GM18873 (cell line): ENCODE data around the gene DUS1L.

Experiments used
- ATAC-seq: cut with Tn5 transposase; IDR thresholded peaks from one replicate; pipeline ENCODE4 v1.9.1; 2021; ENCODE audit warnings: mild to moderate bottlenecking, moderate library complexity, moderate number of reproducible peaks; ENCODE audit not compliant: unreplicated experiment, low FRiP score

The DUS1L gene

DNA sequence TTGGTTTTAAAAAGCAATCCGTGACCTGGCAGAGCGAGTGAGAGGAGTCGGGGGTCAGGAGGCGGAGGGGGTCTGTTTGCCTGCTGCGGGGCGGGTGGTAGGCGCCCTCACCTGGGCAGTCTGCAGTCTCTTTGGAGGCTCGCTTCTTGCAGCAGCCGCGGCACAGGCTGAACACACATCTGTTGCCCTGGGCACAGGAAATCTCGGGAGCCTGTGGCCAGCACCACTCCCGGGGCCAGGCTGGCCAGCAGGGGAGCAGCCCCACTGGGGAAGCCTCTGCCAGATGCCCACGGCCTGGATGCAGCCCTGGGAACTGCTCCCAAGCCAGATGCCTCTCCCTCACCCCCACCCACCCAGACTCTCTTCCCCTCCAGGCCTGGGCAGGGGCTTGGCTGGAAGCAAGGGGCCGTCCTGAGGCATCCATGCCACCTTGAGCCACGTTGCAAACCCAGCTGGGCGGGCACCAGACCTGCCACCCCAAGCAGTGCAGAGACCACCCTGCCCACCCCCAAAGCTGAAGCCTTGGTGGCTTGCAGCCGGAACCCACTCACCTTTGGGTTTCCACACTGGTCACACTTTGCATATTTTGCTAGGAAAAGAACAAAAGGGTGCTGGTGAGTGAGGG is 7.3 kb downstream of the DUS1L start:
- no peak for ATAC-seq

DNA sequence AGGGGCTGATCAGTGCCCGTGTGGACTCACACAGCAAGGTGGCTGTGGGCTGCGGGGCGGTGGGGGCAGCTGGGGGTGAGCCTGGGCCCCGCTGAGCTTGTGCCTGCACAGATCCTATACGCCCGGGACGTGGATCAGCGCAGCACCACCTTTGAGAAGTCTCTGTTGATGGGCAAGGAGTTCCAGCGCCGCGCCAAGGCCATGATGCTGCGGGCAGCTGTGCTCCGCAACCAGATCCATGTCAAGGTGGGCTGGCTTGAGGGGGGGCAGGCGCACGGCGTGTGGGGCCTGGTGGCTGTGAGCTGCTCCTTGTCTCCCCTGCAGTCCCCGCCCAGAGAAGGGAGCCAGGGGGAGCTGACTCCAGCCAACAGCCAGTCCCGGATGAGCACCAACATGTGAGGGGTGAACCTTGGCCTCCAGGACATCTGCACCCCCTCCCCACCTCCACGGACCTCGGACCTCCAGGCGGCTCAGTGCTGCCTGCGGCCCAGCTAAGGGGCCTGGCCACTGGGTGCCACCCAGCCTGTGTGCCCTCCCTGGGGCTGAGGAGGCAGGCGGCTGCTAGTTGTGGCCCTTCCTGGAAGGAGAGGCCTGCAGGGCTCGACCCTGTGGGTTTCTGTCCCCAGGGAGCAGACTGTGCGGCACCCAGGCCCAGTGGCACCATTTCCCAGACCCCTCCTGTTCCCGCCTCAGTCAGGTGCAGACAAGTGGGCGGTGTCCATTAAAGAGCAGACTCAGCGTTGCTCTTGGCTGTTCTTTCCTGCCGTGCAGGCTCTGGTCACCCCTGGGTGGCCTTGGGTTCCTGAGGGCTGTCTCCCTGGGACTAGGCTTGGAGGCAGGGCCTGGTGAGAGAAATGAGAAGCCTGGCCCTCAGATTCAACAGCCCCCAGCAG is 8.6 kb downstream of the DUS1L start:
- ATAC-seq: no peak

DNA sequence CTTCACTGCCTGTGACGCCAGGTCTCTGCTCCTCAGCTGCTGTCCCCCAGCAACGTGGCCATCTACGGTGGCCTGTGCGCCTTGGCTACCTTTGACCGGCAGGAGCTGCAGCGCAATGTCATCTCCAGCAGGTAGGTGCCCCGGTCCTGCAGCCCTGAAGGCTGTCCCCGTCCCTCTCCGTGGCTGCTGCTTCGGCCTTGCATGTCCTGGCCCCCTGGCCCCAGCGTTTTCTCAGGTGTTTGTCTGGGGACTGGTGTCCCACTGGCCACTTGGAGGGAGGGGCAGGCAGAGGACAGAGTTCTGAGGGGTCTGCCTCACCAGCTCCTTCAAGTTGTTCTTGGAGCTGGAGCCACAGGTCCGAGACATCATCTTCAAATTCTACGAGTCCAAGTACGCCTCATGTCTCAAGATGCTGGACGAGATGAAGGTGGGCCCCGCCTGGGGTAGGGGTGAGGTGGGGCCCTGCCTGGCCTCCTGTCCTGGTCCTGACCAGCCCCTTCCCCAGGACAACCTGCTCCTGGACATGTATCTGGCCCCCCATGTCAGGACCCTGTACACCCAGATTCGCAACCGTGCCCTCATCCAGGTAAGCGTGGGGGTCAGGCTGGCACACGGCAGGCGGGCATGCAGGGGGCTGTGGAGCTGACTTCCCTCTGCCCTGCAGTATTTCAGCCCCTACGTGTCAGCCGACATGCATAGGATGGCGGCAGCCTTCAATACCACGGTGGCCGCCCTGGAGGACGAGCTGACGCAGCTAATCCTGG is 9.5 kb downstream of the DUS1L start:
- no peak for ATAC-seq

DNA sequence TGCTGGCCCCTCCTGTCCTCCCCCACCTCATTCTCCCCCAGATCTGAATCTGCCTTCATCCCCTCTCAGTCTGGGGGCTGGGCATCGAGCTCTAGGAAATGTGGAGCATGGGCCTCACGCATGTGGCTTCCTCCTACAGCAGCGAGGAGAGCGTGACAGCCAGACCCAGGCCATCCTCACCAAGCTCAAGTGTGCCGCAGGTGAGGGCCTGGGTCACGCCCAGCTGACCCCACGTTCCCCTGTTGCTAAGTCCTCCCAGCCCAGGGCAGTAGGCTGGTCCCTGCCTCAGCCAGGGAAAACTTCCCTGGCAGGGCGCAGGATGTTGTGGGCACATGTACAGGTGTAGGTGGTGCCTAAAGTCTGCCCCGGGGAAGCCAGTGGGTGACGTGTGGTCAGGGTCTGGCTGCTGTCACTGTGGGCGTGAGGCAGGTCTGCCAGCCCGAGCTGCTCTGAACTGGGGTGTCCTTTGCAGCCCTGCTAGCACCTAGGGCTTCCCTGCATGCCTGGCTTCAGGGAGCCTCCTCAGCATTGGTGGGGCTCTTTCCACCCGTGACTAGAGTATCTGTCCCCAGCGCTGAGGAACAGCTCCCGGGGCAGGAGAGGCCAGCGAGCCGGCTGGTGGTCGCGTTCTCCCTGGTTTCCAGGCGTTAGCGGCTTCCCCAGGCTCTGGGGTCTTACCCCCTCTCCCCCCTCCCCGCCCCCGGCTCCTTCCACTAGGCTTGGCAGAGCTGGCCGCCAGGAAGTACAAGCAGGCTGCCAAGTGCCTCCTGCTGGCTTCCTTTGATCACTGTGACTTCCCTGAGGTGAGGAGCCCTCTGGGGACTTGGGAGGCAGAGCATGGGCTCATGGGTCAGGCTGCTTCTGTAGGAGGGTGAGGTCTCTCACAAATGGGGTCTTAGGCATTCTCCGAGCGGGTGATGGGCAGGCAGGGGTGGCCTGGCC is 10.3 kb downstream of the DUS1L start:
- no peak for ATAC-seq

DNA sequence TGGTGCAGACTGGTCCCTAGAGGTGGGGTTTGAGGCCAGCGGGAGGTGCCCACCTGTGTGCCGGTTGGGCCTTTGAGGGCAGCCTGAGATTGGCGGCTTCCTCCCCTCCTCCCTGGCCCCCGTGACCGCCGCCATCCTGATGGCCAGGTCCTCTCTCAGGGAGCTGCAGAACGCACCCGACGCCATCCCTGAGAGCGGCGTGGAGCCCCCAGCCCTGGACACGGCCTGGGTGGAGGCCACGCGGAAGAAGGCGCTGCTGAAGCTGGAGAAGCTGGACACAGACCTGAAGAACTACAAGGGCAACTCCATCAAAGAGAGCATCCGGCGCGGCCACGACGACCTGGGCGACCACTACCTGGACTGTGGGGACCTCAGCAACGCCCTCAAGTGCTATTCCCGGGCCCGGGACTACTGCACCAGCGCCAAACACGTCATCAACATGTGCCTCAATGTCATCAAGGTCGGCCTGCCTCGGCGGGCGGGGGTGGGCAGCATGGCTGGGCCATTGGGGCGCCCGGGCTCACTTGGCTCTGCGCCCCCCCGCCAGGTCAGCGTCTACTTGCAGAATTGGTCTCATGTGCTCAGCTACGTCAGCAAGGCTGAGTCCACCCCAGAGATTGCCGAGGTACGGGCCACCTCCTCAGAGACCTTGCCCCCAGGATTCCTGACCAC is 11.1 kb downstream of the DUS1L start:
- no peak for ATAC-seq

DNA sequence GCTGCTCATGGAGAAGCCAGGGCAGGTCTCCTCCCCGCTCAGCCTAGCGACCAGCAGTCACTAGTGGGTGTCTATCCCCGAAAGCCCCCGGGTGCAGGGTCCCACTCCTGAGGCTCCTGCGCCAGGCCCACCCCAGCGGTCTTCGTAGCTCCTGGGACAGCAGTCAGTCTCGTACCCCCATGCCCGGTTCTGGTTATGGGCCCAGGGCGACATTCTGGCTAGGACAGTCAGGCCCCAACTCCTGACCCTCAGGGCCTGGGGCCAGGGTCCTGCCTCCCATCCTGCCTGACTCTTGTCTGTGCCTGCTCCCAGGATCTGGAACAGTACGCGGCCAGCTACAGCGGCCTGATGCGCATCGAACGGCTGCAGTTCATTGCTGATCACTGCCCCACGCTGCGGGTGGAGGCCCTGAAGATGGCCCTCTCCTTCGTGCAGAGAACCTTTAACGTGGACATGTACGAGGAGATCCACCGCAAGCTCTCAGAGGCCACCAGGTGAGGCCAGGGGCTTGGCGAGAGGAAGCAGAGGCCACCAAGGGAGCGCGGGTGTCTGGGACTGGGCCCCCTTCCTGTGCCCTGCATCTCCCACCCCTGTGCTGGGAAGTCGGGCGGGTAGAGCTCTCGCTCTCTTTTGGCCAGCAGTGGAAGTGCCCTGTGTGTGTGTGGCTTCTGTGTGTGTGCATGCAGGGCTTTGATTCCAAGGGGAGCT is 11.9 kb downstream of the DUS1L start:
- ATAC-seq: no peak

DNA sequence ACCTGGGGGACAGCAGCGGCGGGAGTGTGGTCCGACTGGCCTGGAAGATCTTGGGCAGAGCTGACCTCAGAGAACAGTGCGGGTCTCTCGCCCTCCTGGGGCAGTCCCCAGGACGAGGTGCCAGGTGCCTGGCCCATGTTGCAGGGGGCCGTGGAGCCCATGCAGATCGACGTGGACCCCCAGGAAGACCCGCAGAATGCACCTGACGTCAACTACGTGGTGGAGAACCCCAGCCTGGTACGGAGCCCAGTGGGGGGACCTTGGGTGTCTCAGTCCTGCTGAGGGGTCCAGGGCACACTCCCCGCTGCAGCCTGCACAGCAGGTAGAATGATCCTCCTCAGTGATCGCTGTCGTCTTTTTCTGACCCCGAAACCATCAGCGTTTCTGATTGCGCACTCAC is 12.5 kb downstream of the DUS1L start:
- no peak for ATAC-seq

DNA sequence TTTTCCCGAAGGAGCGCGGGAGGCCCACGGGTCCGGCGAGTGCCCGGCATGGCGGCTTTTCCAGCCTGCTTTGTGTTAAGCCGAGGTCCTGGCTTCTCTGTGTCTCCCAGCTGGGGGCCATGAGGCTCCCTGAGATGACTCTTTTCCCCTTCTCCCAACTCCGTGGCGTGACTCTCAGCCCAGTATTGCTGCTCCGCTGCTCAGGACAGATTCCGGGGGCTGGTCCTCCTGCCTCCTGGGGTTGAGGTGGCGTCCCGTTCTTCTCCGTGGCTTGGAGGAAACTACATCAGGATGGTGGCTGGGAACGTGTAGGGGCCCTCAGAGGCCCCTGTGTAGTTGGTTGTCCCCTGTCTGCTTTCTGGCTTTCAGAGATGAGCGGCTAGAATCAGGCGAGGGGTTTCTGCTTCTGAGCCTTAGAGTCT is 13.0 kb downstream of the DUS1L start:
- ATAC-seq: no peak

DNA sequence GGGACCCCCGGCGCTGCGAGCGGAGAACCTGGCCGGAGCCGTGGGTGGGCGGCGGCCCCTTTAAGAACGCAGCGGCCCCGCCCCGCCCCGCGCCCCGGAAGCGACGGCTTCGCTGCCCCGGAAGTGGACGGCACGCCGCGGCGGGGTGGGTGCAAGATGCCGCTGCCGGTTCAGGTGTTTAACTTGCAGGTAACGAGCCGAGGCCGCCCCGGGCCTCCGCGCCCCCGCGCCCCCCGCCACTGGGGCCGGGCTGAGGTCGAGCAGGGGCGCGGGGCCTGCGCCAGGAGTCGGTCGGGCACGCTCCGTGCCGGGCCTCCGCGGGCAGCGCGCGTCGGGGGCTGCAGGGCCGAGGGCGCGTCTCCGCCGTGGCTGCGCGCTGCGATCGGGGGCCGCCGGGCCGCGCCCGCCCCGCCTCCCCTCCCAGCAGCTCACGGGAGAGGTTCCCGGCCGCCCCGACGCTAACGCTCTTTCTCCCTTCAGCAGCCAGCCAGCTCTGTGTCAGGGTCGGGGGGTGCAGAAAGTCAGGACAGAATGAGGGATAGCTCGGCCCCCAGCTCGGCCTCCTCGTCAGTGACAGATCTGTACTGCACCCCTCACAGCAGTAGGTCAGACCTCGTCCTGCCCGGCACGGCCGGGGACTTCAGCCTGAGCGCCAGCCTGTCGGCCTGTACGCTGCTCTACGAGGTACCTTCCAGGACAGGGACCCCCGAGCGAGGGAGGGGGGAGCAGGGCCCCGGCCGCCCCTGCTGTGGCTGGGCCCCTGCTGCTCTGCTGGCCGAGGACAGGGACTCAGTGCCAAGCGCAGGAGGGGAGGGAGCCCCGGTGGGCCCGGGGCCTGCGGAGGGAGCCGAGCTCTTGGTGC is 13.6 kb downstream of the DUS1L start, which contains the start of the genes GPS1 and RFNG:
TSS of gene GPS1 (plus strand) at position 123 of the 862 bp plus-strand sequence. CDS start at position 157, 34 bp downstream.
TSS of gene RFNG (minus strand) at position 36 of the 862 bp plus-strand sequence. CDS start 45 bp downstream, outside the sequence.
- ATAC-seq: no peak

DNA sequence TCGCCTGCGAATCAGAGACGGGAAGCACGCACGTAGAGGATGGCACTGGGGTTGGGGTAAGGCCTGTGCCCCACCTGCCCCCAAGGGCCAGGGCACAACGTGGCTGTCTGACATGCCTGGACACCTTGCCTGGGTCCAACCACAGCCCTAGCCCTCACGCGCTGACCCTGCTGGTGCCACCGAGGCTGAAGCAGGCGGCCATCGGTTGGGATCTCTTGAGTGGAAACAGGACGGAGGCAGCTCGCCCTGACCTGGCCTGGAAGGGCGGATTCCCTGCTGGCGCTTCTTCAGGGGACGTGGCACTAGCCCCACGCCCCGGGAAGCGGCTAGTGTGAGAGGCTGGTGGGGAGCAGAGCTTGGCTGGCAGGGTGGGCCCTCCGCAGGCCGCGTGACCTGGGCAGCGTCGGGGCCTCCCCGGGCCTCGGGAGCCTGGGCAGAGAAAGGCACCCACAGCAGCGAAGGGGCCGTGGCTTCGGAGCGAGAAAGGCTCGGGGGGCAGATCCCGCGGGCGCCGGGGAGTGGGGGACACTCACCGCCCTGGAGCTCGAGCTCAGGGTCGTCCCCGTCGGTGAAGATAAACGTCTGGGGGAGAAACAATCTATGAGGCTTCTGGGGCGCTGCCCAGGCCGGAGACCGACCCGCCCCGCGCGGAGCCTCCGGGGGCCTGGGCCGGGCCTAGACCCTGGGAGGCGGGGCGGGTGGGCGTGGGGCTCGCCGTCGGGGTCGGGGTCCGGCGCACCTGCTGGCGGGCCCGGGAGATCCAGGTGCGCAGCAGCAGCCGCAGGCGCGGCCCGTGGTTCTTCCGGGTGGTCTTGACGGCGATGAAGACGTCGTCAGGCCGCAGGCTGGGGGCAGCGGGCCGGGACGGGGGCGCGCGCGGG is 14.6 kb downstream of the DUS1L start:
- no peak for ATAC-seq

DNA sequence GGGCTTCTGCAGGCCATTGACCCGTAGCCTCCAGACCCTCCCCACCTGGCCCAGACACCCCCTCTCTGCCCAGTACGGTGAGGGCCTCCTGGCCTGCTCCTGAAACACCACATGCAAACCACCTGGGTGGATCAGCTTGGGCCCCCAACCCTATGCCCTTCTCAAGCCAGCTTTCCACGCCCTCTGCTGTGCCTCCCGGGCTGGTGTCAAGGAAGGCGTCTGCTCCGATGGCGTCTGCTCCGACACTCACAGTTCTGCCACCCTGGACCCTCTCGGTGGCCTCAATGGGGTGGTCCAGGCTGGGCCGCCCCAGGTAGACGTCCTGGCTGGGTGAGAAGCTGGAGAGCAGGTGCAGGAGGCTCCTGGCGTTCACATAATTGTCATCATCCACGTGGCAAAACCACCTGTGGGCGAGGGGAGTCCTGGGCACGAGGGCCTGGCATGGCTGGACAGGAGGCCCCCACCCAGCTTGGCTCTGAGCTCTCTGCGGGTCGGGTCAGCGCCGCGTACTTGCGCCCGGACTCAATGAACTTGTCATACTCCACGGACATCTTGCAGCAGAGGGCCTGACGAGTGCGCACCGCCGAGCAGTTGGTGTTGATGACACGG is 15.3 kb downstream of the DUS1L start:
- ATAC-seq: no peak

DNA sequence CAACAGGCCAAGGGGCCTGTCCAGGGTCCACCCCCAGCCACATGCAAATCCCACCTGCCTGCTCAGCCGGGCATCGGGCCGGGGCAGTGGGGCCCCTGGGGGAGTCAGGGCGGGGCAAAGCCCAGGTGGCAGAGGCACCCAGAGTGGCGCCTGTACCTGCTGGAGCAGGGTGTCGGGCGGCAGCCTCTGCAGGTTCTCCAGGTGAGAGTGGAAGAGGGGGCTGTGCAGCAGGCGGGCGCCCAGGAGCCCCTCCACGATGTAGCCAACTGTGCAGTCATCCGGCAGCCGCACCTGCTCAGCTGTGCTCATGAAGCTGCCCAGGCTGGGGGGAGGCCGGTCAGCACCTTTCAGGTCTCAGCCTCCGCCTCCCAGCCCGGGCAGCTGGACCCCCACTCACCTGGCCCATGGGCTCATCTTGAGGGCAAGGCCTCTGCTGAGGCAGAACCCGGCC is 16.1 kb downstream of the DUS1L start:
- ATAC-seq: no peak

DNA sequence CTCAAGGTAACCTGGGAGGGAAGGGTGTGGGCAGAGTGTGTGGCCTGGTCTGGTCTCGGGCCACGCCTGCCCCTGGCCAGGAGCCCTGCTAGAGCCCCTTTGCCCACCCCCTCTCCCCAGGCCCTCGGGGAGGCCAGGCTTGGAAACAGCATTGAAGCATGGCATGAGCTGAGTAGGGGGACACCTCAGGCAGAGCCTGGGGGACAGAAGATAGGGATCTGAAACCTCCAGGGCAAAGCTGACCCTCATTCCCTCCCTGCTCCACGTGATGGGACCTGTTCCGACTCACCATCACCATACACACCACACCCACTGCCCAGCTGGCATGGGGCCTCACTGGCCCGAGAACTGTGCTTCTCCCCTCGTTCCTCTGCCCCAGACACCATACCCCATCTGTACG is 16.5 kb downstream of the DUS1L start:
- no peak for ATAC-seq

DNA sequence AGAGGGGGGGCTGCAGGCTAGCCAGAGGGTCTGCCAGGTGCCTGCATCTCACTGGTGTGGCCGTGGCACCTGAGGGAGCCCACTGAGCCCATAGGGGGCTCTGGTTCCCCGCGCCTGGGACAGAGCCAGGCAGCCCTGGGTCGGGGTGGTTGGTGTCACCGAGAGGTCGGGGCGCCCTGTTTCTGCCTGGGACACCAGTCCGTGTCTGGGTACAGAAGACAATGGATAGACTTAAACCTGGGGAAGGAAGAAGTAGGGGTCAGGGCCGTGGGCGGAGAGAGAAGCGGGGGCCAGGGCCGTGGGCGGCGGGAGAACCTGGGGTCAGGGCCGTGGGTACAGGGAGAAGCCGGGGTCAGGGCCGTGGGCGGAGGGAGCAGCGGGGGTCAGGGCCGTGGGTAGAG is 17.0 kb downstream of the DUS1L start:
- no peak for ATAC-seq

DNA sequence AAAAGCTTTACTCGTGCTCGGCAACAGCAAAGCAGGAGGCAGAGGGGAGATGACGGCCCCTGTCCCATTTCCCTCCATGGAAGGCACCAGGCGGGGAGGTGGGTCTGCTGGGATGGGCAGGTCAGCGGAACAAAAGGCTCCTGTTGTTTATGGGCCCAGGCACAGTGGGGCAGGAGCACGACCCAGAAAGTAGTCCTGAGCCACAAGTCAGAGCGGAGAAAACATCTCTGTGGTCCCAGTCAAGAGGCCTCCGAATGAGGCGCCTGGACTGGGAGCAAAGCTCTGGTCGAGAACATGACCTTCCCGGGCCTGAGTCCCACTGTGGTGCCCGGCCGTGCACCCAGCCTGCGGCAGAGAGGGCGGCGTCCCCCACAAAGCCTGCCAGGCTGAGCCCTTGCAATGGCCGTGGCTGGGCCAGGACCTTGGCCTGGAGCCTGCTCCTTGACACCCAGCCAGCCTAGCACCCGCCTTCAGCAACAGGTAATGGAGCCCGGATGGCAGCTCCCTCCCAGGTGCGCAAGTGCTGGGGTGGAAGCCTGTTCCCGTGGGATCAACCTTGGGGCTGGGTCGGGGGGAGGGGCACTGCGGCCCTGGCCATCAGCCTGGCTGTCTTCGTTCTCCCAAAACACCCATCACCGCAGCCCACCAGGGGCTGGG is 17.6 kb downstream of the DUS1L start:
- no peak for ATAC-seq

DNA sequence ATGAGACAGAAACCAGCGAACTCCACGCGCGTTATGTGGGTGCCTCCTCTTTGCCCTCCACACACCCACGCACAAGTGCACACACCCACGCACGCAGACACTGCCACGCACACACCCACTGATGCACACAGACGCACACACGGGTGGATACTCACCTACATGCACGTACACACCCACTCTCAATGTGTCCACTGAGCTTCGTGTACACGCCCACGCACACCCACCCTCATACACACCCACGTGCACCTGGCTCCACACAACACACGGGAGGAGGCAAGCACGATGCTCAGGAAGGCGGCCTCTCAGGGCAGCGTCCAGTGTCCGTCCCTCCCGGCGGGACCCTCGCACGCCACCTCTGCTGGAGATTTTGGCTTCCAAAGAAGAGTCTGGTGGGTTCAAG is 18.2 kb downstream of the DUS1L start:
- ATAC-seq: no peak
